B cell (primary cell): Measurements from ENCODE around the gene RPL28. TPM values are rescaled to one million over a fixed set of nuclear protein-coding genes. Genes with fewer than 3 reads are reported as not detected.
A peak's percentile ranks its signal among the peaks of the same experiment; 100 is the strongest.

Experiments
- ATAC-seq: fragments of 200-7000 bp; cut with Tn5 transposase; one replicate; pipeline ENCODE4 v1.10.0; 2021; ENCODE audit warnings: low read depth, mild to moderate bottlenecking, moderate number of reproducible peaks, moderate library complexity
- CTCF ChIA-PET: fragments of 350-600 bp; sonication (Branson Sonifier 250); formaldehyde crosslinking; loops from one replicate; lab custom pipeline; 2021; ENCODE audit warnings: antibody characterized with exemption, inconsistent platforms; lab: Charles Lee
- POLR2A ChIA-PET: fragments of 350-600 bp; sonication (Branson Sonifier 250); formaldehyde crosslinking; loops from one replicate; lab custom pipeline; 2021; ENCODE audit warnings: antibody characterized with exemption; lab: Charles Lee
- DNase-seq: peaks from one replicate; pipeline ENCODE4 v3.0.0; 2013
- H2AFZ ChIP-seq: 2 replicates; pipeline ENCODE4 v1.6.1; 2012; ENCODE audit warnings: mild to moderate bottlenecking, low read depth, low read length; ENCODE audit not compliant: insufficient read depth, poor library complexity, severe bottlenecking
- H3K27ac ChIP-seq, 2 donors: 1 replicate in 1 of 2; 2 replicates in 1 of 2; pipeline ENCODE4 v1.5.1; 2012 to 2013; ENCODE audit warnings: low read length in 2 of 2, mild to moderate bottlenecking in 2 of 2, moderate library complexity in 1 of 2
- H3K27me3 ChIP-seq, 4 experiments: fragments of 200-600 bp in 1 of 4; sonication (generic) in 1 of 4; replicated peaks in 1 of 4; 1 replicate in 2 of 4; 2 replicates in 2 of 4; pipeline versions ENCODE4 v1.6.1 to v1.7.0; 2013 to 2016; ENCODE audit warnings: low read length in 3 of 4, mild to moderate bottlenecking in 2 of 4, mixed read lengths in 1 of 4, moderate library complexity in 1 of 4; ENCODE audit not compliant: insufficient read depth in 4 of 4, control insufficient read depth in 3 of 4; ENCODE audit errors: control extremely low read depth in 1 of 4
- H3K36me3 ChIP-seq, 2 experiments: replicated peaks in 1 of 2; 1 replicate in 1 of 2; 2 replicates in 1 of 2; pipeline versions ENCODE4 v1.6.1 to v1.7.1; 2013; ENCODE audit warnings: low read length in 1 of 2; ENCODE audit not compliant: insufficient read depth in 2 of 2, control insufficient read depth in 1 of 2; ENCODE audit errors: control extremely low read depth in 1 of 2, extremely low read depth in 1 of 2
- H3K4me1 ChIP-seq, 2 donors: fragments of 200-600 bp in 1 of 2; sonication (generic) in 1 of 2; 1 replicate in 1 of 2; 2 replicates in 1 of 2; pipeline versions ENCODE4 v1.5.1 to v1.6.1; 2013 to 2017; ENCODE audit warnings: low read length in 2 of 2; ENCODE audit not compliant: control insufficient read depth in 2 of 2, insufficient read depth in 2 of 2
- H3K4me2 ChIP-seq: replicated peaks from 2 replicates; pipeline ENCODE3; 2012; ENCODE audit warnings: mild to moderate bottlenecking, low read depth, low read length; ENCODE audit not compliant: poor library complexity, severe bottlenecking
- H3K4me3 ChIP-seq, 5 experiments: fragments of 200-600 bp in 1 of 5; sonication (generic) in 1 of 5; 1 replicate in 3 of 5; 2 replicates in 2 of 5; pipeline versions ENCODE4 v1.5.1 to v1.7.0; 2011 to 2016; ENCODE audit warnings: low read length in 4 of 5, mild to moderate bottlenecking in 4 of 5, low read depth in 2 of 5, control low read depth in 1 of 5, moderate library complexity in 1 of 5; ENCODE audit not compliant: insufficient read depth in 1 of 5; ENCODE audit errors: control extremely low read depth in 1 of 5, extremely low read depth in 1 of 5
- H3K79me2 ChIP-seq: fragments of 200-600 bp; sonication (generic); one replicate; pipeline ENCODE4 v1.6.0; 2016; ENCODE audit warnings: low read length; ENCODE audit not compliant: control insufficient read depth, insufficient read depth
- H3K9ac ChIP-seq: fragments of 200-600 bp; sonication (generic); 2 replicates; pipeline ENCODE4 v1.6.1; 2017; ENCODE audit warnings: mild to moderate bottlenecking, low read length, moderate library complexity
- H3K9me3 ChIP-seq, 3 donors: one replicate each; pipeline versions ENCODE4 v1.6.1 to v1.7.1; 2013; ENCODE audit warnings: low read length in 2 of 3; ENCODE audit not compliant: control insufficient read depth in 2 of 3, insufficient read depth in 1 of 3; ENCODE audit errors: control extremely low read depth in 1 of 3
- H4K20me1 ChIP-seq: 2 replicates; pipeline ENCODE4 v1.6.0; 2012; ENCODE audit warnings: mild to moderate bottlenecking, low read length; ENCODE audit not compliant: insufficient read depth, control insufficient read depth, poor library complexity, severe bottlenecking
- H3K27ac Mint-ChIP-seq: one replicate; pipeline ENCODE4 v1.8.0; 2021; ENCODE audit warnings: mixed read lengths
- H3K27me3 Mint-ChIP-seq: one replicate; pipeline ENCODE4 v1.8.0; 2021; ENCODE audit warnings: mixed read lengths
- H3K4me1 Mint-ChIP-seq: one replicate; pipeline ENCODE4 v1.8.0; 2021; ENCODE audit warnings: mixed read lengths
- H3K4me3 Mint-ChIP-seq: one replicate; pipeline ENCODE4 v1.8.0; 2021; ENCODE audit warnings: mixed read lengths
- H3K9me3 Mint-ChIP-seq: one replicate; pipeline ENCODE4 v1.8.0; 2022; ENCODE audit warnings: mixed read lengths; ENCODE audit not compliant: insufficient read depth
- CTCF ChIP-seq: fragments of 200-600 bp; IDR thresholded peaks from one replicate; pipeline ENCODE4 v1.8.0; 2022; ENCODE audit warnings: antibody characterized with exemption, mild to moderate bottlenecking
- EZH2 ChIP-seq: IDR thresholded peaks from 2 replicates; pipeline ENCODE4 v1.6.1; 2012; ENCODE audit warnings: borderline replicate concordance, low read depth, mild to moderate bottlenecking, moderate library complexity, low read length; ENCODE audit not compliant: insufficient read depth, poor library complexity, severe bottlenecking
- WGBS: methylation state at CpG from one replicate; pipeline ENCODE4 v1.1.5; 2013; ENCODE audit warnings: missing lambda C conversion rate; ENCODE audit not compliant: insufficient coverage; 5-methylcytosine and 5-hydroxymethylcytosine counted together
- intact Hi-C: fragments of 100-400 bp; cut with micrococcal nuclease; formaldehyde crosslinking; loops from one replicate; pipeline ENCODE4 v1.10.0; 2022
- polyA plus RNA-seq: library from polyadenylated mRNA; depleted of rRNA; stranded (reverse); fragments of >200 nt; gene quantifications from 2 replicates; pipeline ENCODE4 v1.2.3, GENCODE V29; 2012
- total RNA-seq, 2 donors: library from RNA; stranded (reverse); fragments of 120-200 nt in 1 of 2; gene quantifications; 1 replicate in 1 of 2; 2 replicates in 1 of 2; pipeline versions ENCODE4 v1.2.3 to v1.2.4, GENCODE V29; 2013 to 2022

RPL28 gene
- total and polyA plus RNA-seq, 2 donors (not counting 1 experiment from before 2014, with no cell fraction given) = 2,578 to 4,661 TPM

- Histone ChIP-seq H3K79me2 (no peaks in the 10 kb centered on the region), H3K9ac (peak overlapping the region; percentile 53), H3K27ac (no peak overlapping the region), H3K4me2 (peak overlapping the region; percentile 82), H3K4me1 (peaks cover 15 to 17% of the 10 kb centered on the region in 2 donors), H3K4me3 (peak overlapping the region in 3 of 5 experiments; percentile 21 to 41 (median 26)), H3K36me3 (no peaks in the 10 kb centered on the region), H3K9me3 (peaks cover 0 to 24% (median 0%) of the 10 kb centered on the region in 3 donors), H4K20me1 (no peaks in the 10 kb centered on the region), H2AFZ (peak overlapping the region; percentile 56), H3K27me3 (peaks cover 0 to 72% (median 27%) of the 10 kb centered on the region in 4 experiments)
- WGBS = 6% methylated on average over 40 of the region's 59 CpGs
- H3K4me1 Mint-ChIP-seq = peaks cover 9% of the 10 kb centered on the region
- no peaks in the 10 kb centered on the region for H3K9me3 Mint-ChIP-seq
- ATAC-seq (peak; percentile 47), DNase-seq (peak; percentile 52)
- TF ChIP-seq CTCF (no peak), EZH2 (peak; percentile 100)
- H3K27ac Mint-ChIP-seq = no peak overlapping the region
- ChIA-PET POLR2A (no interaction called here), CTCF (no interaction called here)
- intact Hi-C loops = no loop called here
- H3K27me3 Mint-ChIP-seq = peaks cover 38% of the 10 kb centered on the region
- peak overlapping the region; percentile 78 for H3K4me3 Mint-ChIP-seq
Observed at GRCh38 chr19:55369653-55370304, 16.0 kb upstream of the RPL28 start.

- peaks cover 9% of the 10 kb centered on the region for H3K4me1 Mint-ChIP-seq
- no peak within 1 kb of the TSS for H3K27ac ChIP-seq
- H3K4me2 ChIP-seq = peak within 1 kb of the TSS; percentile 82
- ChIA-PET POLR2A (no interaction called here), CTCF (no interaction called here)
- H3K27me3 ChIP-seq = peaks cover 0 to 76% (median 29%) of the 10 kb centered on the region in 4 experiments
- H2AFZ ChIP-seq = peak within 1 kb of the TSS; percentile 62
- 27% methylated on average over 8 of the region's 32 CpGs for WGBS
- no peak for DNase-seq
- peaks cover 15 to 17% of the 10 kb centered on the region in 2 donors for H3K4me1 ChIP-seq
- peaks cover 36% of the 10 kb centered on the region for H3K27me3 Mint-ChIP-seq
- intact Hi-C loops = no loop called here
- no peaks in the 10 kb centered on the region for H3K79me2 ChIP-seq
- no peaks in the 10 kb centered on the region for H3K9me3 Mint-ChIP-seq
- peak within 1 kb of the TSS in 3 of 5 experiments; percentile 35 to 41 (median 38) for H3K4me3 ChIP-seq
- H4K20me1 ChIP-seq = no peaks in the 10 kb centered on the region
- peaks cover 0 to 24% (median 0%) of the 10 kb centered on the region in 3 donors for H3K9me3 ChIP-seq
- no peak for ATAC-seq
- no peak within 1 kb of the TSS for H3K27ac Mint-ChIP-seq
- peak within 1 kb of the TSS; percentile 53 for H3K9ac ChIP-seq
- no peaks in the 10 kb centered on the region for H3K36me3 ChIP-seq
- H3K4me3 Mint-ChIP-seq = peak within 1 kb of the TSS; percentile 78
- TF ChIP-seq CTCF = no peak
- TF ChIP-seq EZH2 = no peak
Observed at GRCh38 chr19:55370305-55370988, 15.3 kb upstream of the RPL28 start, which contains the start of gene IL11. Gene IL11 (minus strand): TSS chr19:55370463. CDS start chr19:55370310, 153 bp downstream.
